ENCODE measurements around the gene MAMLD1.

GRCh38 chrX:150522494-150522893, 159.4 kb downstream of the MAMLD1 start:
- no peak for TF ChIP-seq CTCF (IDR thresholded peaks at IDR 0.05 in 4 of 5, conservative IDR thresholded peaks at IDR 0.05 in 1 of 5)
- no peak for TF ChIP-seq POLR2A (IDR thresholded peaks at IDR 0.05)

Measured in gastrocnemius medialis (tissue), 4 donors.